Right atrium auricular region (tissue), 2 donors: ENCODE measurements around the gene FAM89A. TPM values are rescaled to one million over a fixed set of nuclear protein-coding genes. Genes with fewer than 3 reads are reported as not detected.

Experiments
- DNase-seq: peaks from one replicate; pipeline ENCODE4 v3.0.0-alpha.2; 2019; ENCODE audit warnings: low spot score
- H3K27ac ChIP-seq, 2 donors: fragments of 200-600 bp; sonication (generic); 1 replicate in 1 of 2; 2 replicates in 1 of 2; pipeline ENCODE4 v1.5.1; 2016 to 2019
- H3K27me3 ChIP-seq, 2 donors: fragments of 200-600 bp; sonication (generic); one replicate each; pipeline versions ENCODE4 v1.5.1 to v1.6.0; 2017 to 2019
- H3K36me3 ChIP-seq: fragments of 200-600 bp; sonication (generic); one replicate; pipeline ENCODE4 v1.5.1; 2016
- H3K4me1 ChIP-seq, 2 donors: fragments of 200-600 bp; sonication (generic); one replicate each; pipeline versions ENCODE4 v1.5.1 to v1.6.0; 2017 to 2019
- H3K4me3 ChIP-seq, 2 donors: fragments of 200-600 bp; sonication (generic); 1 replicate in 1 of 2; 2 replicates in 1 of 2; pipeline ENCODE4 v1.5.1; 2017 to 2019; ENCODE audit warnings: mild to moderate bottlenecking in 1 of 2, moderate library complexity in 1 of 2
- H3K9me3 ChIP-seq, 2 donors: fragments of 200-600 bp; sonication (generic); one replicate each; pipeline ENCODE4 v1.5.1; 2019
- CTCF ChIP-seq, 2 donors: fragments of 200-600 bp; sonication (generic); IDR thresholded peaks; one replicate each; pipeline ENCODE4 v1.5.1; 2019; ENCODE audit warnings: antibody characterized with exemption in 2 of 2
- microRNA counts, 2 donors: library from miRNA; unstranded; fragments of <30 nt; microRNA quantifications; one replicate each; lab custom pipeline; 2016 to 2017
- total RNA-seq, 2 donors: library from RNA; depleted of rRNA; stranded (reverse); fragments of >200 nt; gene quantifications; one replicate each; pipeline ENCODE4 v1.1.0, GENCODE V29; 2016

The FAM89A gene
- total RNA-seq, 2 donors from 2014 or later: 6.4 to 11.2 TPM

- TF ChIP-seq CTCF (IDR thresholded peaks at IDR 0.05): no peak
- DNase-seq: no peak
- H3K4me1 ChIP-seq: peaks cover 0 to 21% of the 10 kb centered on the region in 2 donors
- H3K9me3 ChIP-seq: no peaks in the 10 kb centered on the region
- no peaks in the 10 kb centered on the region for H3K36me3 ChIP-seq
- no peak overlapping the region for H3K27ac ChIP-seq
- H3K4me3 ChIP-seq: no peak overlapping the region
- H3K27me3 ChIP-seq: no peaks in the 10 kb centered on the region
These were observed 64.4 kb downstream of the FAM89A start for GRCh38 chr1:230975636-230976035.

GRCh38 chr1:230972855-230973271, 67.2 kb downstream of the FAM89A start:
- no peak for DNase-seq
- Histone ChIP-seq H3K4me3 (no peak overlapping the region), H3K9me3 (no peaks in the 10 kb centered on the region), H3K36me3 (no peaks in the 10 kb centered on the region), H3K4me1 (peaks cover 0 to 9% of the 10 kb centered on the region in 2 donors), H3K27me3 (no peaks in the 10 kb centered on the region), H3K27ac (no peak overlapping the region)
- no peak for TF ChIP-seq CTCF (IDR thresholded peaks at IDR 0.05)

GRCh38 chr1:230971771-230972170, 68.3 kb downstream of the FAM89A start:
- DNase-seq: no peak
- H3K27me3 ChIP-seq: no peaks in the 10 kb centered on the region
- no peaks in the 10 kb centered on the region for H3K4me1 ChIP-seq
- no peaks in the 10 kb centered on the region for H3K9me3 ChIP-seq
- H3K36me3 ChIP-seq: no peaks in the 10 kb centered on the region
- no peak for TF ChIP-seq CTCF (IDR thresholded peaks at IDR 0.05)
- H3K27ac ChIP-seq: no peak overlapping the region
- no peak overlapping the region for H3K4me3 ChIP-seq

- no peak for DNase-seq
- H3K27me3 ChIP-seq: no peaks in the 10 kb centered on the region
- no peaks in the 10 kb centered on the region for H3K36me3 ChIP-seq
- TF ChIP-seq CTCF (IDR thresholded peaks at IDR 0.05): no peak
- H3K9me3 ChIP-seq: no peaks in the 10 kb centered on the region
- H3K27ac ChIP-seq: no peak overlapping the region
- no peaks in the 10 kb centered on the region for H3K4me1 ChIP-seq
- H3K4me3 ChIP-seq: no peak overlapping the region
These were observed 69.6 kb downstream of the FAM89A start for GRCh38 chr1:230970432-230970831.

MicroRNAs encoded within 50 kb of the gene (microRNA counts, 767-probe panel; counts per million panel counts)
- 0 to 31.0 counts per million in 2 donors for microRNA hsa-miR-1182 (lab: Ali Mortazavi, UCI)

Other genes with a start within 250 kb of the FAM89A start
- gene C1orf198, start 171.7 kb downstream of the FAM89A start, total RNA-seq: 100 to 1,000 TPM in 1 of 2 donors, 10 to 100 TPM in 1; 86.1 to 115 TPM
- 1 to 10 TPM; 3.9 to 5.5 TPM for gene TTC13, start 61.4 kb downstream of the FAM89A start, total RNA-seq
- 10 to 100 TPM; 19.6 to 36.5 TPM for gene ARV1, start 61.2 kb downstream of the FAM89A start, total RNA-seq
- under 1 TPM in 1 of 2 donors, not detected in 1; 0.19 TPM for gene TRIM67, start 121.8 kb upstream of the FAM89A start, total RNA-seq
- 10 to 100 TPM; 30.8 to 53.2 TPM for gene GNPAT, start 201.0 kb upstream of the FAM89A start, total RNA-seq